ENCODE measurements around the gene DIS3L2. TPM values are rescaled to one million over a fixed set of nuclear protein-coding genes. Genes with fewer than 3 reads are reported as not detected.

DIS3L2 gene
- total and polyA plus RNA-seq, 2 of the 8 experiments (the other 6 are each of a cell fraction or from before 2014, with no cell fraction given), result 11.5 to 21.6 TPM

- TF ChIP-seq HDAC6 (IDR thresholded peaks at IDR 0.05; ENCODE audit: low read depth, low read length) (no peak), RNF2 (IDR thresholded peaks at IDR 0.05; ENCODE audit: borderline replicate concordance, low read depth, low read length, missing control alignments, poor library complexity, severe bottlenecking) (no peak), RAD21 (IDR thresholded peaks at IDR 0.05 in 1 of 2, conservative IDR thresholded peaks at IDR 0.05 in 1 of 2; ENCODE audit: low read depth in 2 of 2, low read length in 2 of 2) (no peak), CHD7 (IDR thresholded peaks at IDR 0.05; ENCODE audit: insufficient replicate concordance, low read length) (no peak), CBX5 (IDR thresholded peaks at IDR 0.05; ENCODE audit: low read depth, low read length) (no peak)
Observed at GRCh38 chr2:231914077-231914690, 47.3 kb upstream of the DIS3L2 start (continued).

Data from H1 (cell line).